ENCODE data around the gene PIGV. TPM values are rescaled to one million over a fixed set of nuclear protein-coding genes. Genes with fewer than 3 reads are reported as not detected.

Gene PIGV
- total and polyA plus RNA-seq, 8 donors, result 0.87 to 30.8 (median 7.0) TPM; not detected in 1

GRCh38 chr1:26748351-26748750 is 39.4 kb upstream of the PIGV start:
- Histone ChIP-seq H3K4me3 (no peak overlapping the region), H3K4me1 (peaks cover 23 to 95% (median 59%) of the 10 kb centered on the region in 4 donors), H3K9me3 (no peaks in the 10 kb centered on the region), H3K27me3 (no peaks in the 10 kb centered on the region), H3K36me3 (peaks cover 13 to 71% (median 58%) of the 10 kb centered on the region in 4 donors), H3K27ac (peak overlapping the region; percentile 2 to 88 (median 33))
- TF ChIP-seq POLR2A (IDR thresholded peaks at IDR 0.05), result no peak
- TF ChIP-seq CTCF (IDR thresholded peaks at IDR 0.05), result no peak
- TF ChIP-seq POLR2AphosphoS5 (IDR thresholded peaks at IDR 0.05), result no peak
- no peak for TF ChIP-seq EP300 (IDR thresholded peaks at IDR 0.05)
- intact Hi-C loops (cut with DNase I; ENCODE audit: low total_unique reads), result no loop called here
- WGBS, 5 donors, result 78 to 93% (median 86%) methylated on average over 1 of the region's 1 CpG
- DNase-seq, result no peak

GRCh38 chr1:26749458-26749857 is 38.3 kb upstream of the PIGV start:
- Histone ChIP-seq H3K36me3 (peaks cover 18 to 80% (median 59%) of the 10 kb centered on the region in 4 donors), H3K27ac (peak overlapping the region in 1 of 5 donors; percentile 21), H3K4me1 (peaks cover 26 to 95% (median 54%) of the 10 kb centered on the region in 4 donors), H3K27me3 (no peaks in the 10 kb centered on the region), H3K4me3 (no peak overlapping the region), H3K9me3 (no peaks in the 10 kb centered on the region)
- TF ChIP-seq POLR2A (IDR thresholded peaks at IDR 0.05) (no peak), POLR2AphosphoS5 (IDR thresholded peaks at IDR 0.05) (no peak), CTCF (IDR thresholded peaks at IDR 0.05) (no peak), EP300 (IDR thresholded peaks at IDR 0.05) (no peak)
- WGBS, 5 donors, result 66 to 79% (median 70%) methylated on average over 5 of the region's 5 CpGs
- intact Hi-C loops (cut with DNase I; ENCODE audit: low total_unique reads), result no loop called here
- DNase-seq, result no peak

- peaks cover 12 to 80% (median 54%) of the 10 kb centered on the region in 4 donors for H3K36me3 ChIP-seq
- no peak for TF ChIP-seq CTCF (IDR thresholded peaks at IDR 0.05)
- TF ChIP-seq POLR2A (IDR thresholded peaks at IDR 0.05), result no peak
- no peak for TF ChIP-seq POLR2AphosphoS5 (IDR thresholded peaks at IDR 0.05)
- TF ChIP-seq EP300 (IDR thresholded peaks at IDR 0.05), result no peak
- peak overlapping the region in 2 of 5 donors; percentile 21 to 43 for H3K27ac ChIP-seq
- peaks cover 22 to 91% (median 53%) of the 10 kb centered on the region in 4 donors for H3K4me1 ChIP-seq
- H3K4me3 ChIP-seq, result no peak overlapping the region
- 45 to 76% (median 63%) methylated on average over 1 of the region's 1 CpG for WGBS, 5 donors
- no peaks in the 10 kb centered on the region for H3K9me3 ChIP-seq
- intact Hi-C loops (cut with DNase I; ENCODE audit: low total_unique reads), result no loop called here
- DNase-seq, result no peak
- no peaks in the 10 kb centered on the region for H3K27me3 ChIP-seq
Measured at GRCh38 chr1:26750428-26750827, 37.3 kb upstream of the PIGV start.

GRCh38 chr1:26752519-26752918 is 35.2 kb upstream of the PIGV start:
- H3K4me1 ChIP-seq, result peaks cover 20 to 72% (median 49%) of the 10 kb centered on the region in 4 donors
- 84 to 96% (median 87%) methylated on average over 4 of the region's 4 CpGs for WGBS, 5 donors

More at GRCh38 chr1:26752519-26752918, 35.2 kb upstream of the PIGV start:
- Histone ChIP-seq H3K27ac (peak overlapping the region in 2 of 5 donors; percentile 3 to 58), H3K36me3 (peaks cover 9 to 73% (median 51%) of the 10 kb centered on the region in 4 donors), H3K9me3 (no peaks in the 10 kb centered on the region), H3K4me3 (no peak overlapping the region), H3K27me3 (no peaks in the 10 kb centered on the region)
- TF ChIP-seq POLR2A (IDR thresholded peaks at IDR 0.05) (no peak), EP300 (IDR thresholded peaks at IDR 0.05) (no peak), CTCF (IDR thresholded peaks at IDR 0.05) (no peak), POLR2AphosphoS5 (IDR thresholded peaks at IDR 0.05) (no peak)
- intact Hi-C loops (cut with DNase I; ENCODE audit: low total_unique reads), result no loop called here
- no peak for DNase-seq

All from stomach (tissue), 9 donors.